Measurements from ENCODE around the gene TBL1X.

Gene TBL1X

GRCh38 chrX:9482408-9482807 is 17.6 kb downstream of the TBL1X start:
- in situ Hi-C loops (cut with HindIII; ENCODE audit: low sequenced_read_pairs): no loop called here
- no peak for DNase-seq (ENCODE audit: low read depth)

DNA sequence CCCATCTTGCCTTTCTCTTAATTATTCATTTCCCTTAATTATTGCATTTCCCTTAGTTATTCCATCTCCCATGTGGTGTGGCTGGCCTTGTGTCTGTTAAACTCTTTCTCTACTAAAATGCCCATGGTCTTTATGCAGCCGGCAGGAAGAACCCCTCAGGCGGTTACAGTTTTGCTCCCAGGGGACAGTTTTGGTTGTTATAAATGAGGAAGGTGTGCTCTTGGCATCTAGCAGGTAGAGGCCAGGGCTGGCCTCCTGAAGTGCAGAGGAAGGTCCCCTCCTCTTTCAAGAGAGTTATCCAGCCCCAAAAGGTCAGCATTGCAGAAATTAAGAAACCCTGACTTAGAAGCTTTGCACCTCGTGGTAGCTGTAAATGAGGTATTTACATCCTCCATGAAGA is 18.0 kb downstream of the TBL1X start:
- DNase-seq (ENCODE audit: low read depth): no peak
- in situ Hi-C loops (cut with HindIII; ENCODE audit: low sequenced_read_pairs): no loop called here
- TF ChIP-seq, protein P1, sequence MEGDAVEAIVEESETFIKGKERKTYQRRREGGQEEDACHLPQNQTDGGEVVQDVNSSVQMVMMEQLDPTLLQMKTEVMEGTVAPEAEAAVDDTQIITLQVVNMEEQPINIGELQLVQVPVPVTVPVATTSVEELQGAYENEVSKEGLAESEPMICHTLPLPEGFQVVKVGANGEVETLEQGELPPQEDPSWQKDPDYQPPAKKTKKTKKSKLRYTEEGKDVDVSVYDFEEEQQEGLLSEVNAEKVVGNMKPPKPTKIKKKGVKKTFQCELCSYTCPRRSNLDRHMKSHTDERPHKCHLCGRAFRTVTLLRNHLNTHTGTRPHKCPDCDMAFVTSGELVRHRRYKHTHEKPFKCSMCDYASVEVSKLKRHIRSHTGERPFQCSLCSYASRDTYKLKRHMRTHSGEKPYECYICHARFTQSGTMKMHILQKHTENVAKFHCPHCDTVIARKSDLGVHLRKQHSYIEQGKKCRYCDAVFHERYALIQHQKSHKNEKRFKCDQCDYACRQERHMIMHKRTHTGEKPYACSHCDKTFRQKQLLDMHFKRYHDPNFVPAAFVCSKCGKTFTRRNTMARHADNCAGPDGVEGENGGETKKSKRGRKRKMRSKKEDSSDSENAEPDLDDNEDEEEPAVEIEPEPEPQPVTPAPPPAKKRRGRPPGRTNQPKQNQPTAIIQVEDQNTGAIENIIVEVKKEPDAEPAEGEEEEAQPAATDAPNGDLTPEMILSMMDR (IDR thresholded peaks at IDR 0.05; ENCODE audit: low read depth, low read length, missing control alignments): no peak
- no peak overlapping the region for H3K4me3 ChIP-seq (ENCODE audit: low read depth, low read length)

More at GRCh38 chrX:9482408-9482807, 17.6 kb downstream of the TBL1X start:
- TF ChIP-seq, protein P1 (IDR thresholded peaks at IDR 0.05; ENCODE audit: low read depth, low read length, missing control alignments): no peak
- no peak overlapping the region for H3K4me3 ChIP-seq (ENCODE audit: low read depth, low read length)

- H3K4me3 ChIP-seq (ENCODE audit: low read depth, low read length): no peak overlapping the region
- TF ChIP-seq, protein P1 (IDR thresholded peaks at IDR 0.05; ENCODE audit: low read depth, low read length, missing control alignments): no peak
- DNase-seq (ENCODE audit: low read depth): no peak
- in situ Hi-C loops (cut with HindIII; ENCODE audit: low sequenced_read_pairs): no loop called here
Observed at GRCh38 chrX:9483376-9483775, 18.5 kb downstream of the TBL1X start.

DNA sequence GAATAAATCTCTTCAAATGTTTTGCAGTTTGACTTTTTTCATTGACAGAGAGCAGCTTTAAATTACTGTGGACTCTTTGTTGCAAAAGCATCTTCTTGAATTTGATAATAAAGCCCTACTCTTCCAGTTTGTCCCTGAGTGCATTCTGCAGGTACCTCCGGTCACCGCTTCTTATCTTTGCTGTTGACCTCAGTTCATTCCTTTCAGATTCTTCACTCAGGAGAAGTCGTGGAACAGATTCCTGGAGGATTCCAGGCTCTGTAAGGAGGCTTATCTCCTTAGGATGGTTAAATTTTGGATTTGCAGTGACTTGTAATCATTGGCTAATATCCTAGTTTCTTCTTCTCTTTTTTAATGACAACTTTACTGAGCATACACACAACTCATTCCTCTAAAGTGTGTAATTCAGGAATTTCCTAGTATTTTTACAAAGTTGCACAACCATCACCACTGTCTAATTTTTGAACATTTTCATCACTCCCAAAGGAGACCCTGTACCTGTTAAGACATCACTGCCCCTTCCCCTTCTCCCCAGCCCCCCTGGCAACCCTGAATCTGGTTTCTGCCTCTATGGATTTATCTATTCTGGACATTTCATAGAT is 22.0 kb downstream of the TBL1X start:
- in situ Hi-C loops (cut with HindIII; ENCODE audit: low sequenced_read_pairs): no loop called here
- H3K4me3 ChIP-seq (ENCODE audit: low read depth, low read length): no peak overlapping the region
- TF ChIP-seq, protein P1 (IDR thresholded peaks at IDR 0.05; ENCODE audit: low read depth, low read length, missing control alignments): no peak
- DNase-seq (ENCODE audit: low read depth): no peak

GRCh38 chrX:9488586-9488985 is 23.7 kb downstream of the TBL1X start:
- no peak overlapping the region for H3K4me3 ChIP-seq (ENCODE audit: low read depth, low read length)
- DNase-seq (ENCODE audit: low read depth): no peak
- in situ Hi-C loops (cut with HindIII; ENCODE audit: low sequenced_read_pairs): no loop called here
- TF ChIP-seq, protein P1 (IDR thresholded peaks at IDR 0.05; ENCODE audit: low read depth, low read length, missing control alignments): no peak

- in situ Hi-C loops (cut with HindIII; ENCODE audit: low sequenced_read_pairs): no loop called here
- DNase-seq (ENCODE audit: low read depth): no peak
- TF ChIP-seq, protein P1 (IDR thresholded peaks at IDR 0.05; ENCODE audit: low read depth, low read length, missing control alignments): no peak
Observed at GRCh38 chrX:9489234-9489633, 24.4 kb downstream of the TBL1X start.

More at GRCh38 chrX:9489234-9489633, 24.4 kb downstream of the TBL1X start:
- no peak overlapping the region for H3K4me3 ChIP-seq (ENCODE audit: low read depth, low read length)

Data from astrocyte of the cerebellum (primary cell).